GM19193 (cell line): ENCODE data around the gene PODXL2.

ENCODE experiments used
- POLR2A ChIP-seq: IDR thresholded peaks from 4 replicates; pipeline ENCODE4 v1.6.1; 2011; ENCODE audit not compliant: insufficient read depth, insufficient read length; ENCODE audit errors: extremely low read depth

The PODXL2 gene

DNA sequence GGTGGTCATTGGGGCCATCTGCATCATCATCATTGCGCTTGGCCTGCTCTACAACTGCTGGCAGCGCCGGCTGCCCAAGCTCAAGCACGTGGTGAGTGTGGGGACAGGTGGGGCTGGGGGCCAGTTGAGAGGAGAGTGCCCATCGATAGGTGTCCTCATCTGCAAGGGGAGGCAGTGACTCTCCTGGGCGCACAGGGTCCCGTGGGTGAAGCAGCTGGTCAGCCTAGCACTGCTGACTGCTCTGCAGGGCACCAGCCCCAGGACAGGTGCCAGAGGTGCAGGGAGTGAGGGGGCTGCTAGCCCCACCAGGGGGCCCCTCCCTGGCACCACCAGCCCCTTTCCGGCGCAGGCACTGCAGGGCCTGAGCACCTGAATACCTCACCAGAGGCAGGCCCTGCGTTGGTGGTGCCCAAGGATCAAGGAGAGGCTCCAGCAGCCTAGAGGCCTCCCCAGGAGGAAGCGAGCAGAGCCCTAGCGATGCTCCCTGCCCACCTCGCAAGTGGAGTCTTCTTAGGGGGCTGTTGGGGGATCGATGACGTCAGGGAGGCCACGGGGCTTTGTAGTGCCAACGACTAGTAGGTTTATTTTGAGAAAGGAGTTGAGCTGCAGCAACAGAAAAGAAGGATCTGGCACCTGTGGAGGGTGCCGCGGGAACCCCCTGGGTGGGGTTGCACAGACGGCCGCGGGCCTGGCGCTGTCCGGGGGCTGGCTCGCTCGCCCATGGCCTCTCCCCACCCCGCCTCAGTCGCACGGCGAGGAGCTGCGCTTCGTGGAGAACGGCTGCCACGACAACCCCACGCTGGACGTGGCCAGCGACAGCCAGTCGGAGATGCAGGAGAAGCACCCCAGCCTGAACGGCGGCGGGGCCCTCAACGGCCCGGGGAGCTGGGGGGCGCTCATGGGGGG lies 42.8 kb downstream of the PODXL2 start:
- no peak for TF ChIP-seq POLR2A

GRCh38 chr3:127672429-127673190 lies 43.6 kb downstream of the PODXL2 start, which contains the start of gene ABTB1:
Gene ABTB1 (plus strand): TSS chr3:127672952. CDS start chr3:127673026, 74 bp downstream.
- TF ChIP-seq POLR2A = peak; percentile 92

GRCh38 chr3:127673191-127674100 lies 44.5 kb downstream of the PODXL2 start:
- TF ChIP-seq POLR2A = no peak

GRCh38 chr3:127674101-127674721 lies 45.2 kb downstream of the PODXL2 start:
- TF ChIP-seq POLR2A = no peak

GRCh38 chr3:127674790-127675189 lies 45.8 kb downstream of the PODXL2 start:
- TF ChIP-seq POLR2A = no peak

GRCh38 chr3:127675651-127676391 lies 46.8 kb downstream of the PODXL2 start:
- no peak for TF ChIP-seq POLR2A

- TF ChIP-seq POLR2A = no peak
These were observed 47.5 kb downstream of the PODXL2 start for GRCh38 chr3:127676456-127676855.

- TF ChIP-seq POLR2A = no peak
These were observed 48.0 kb downstream of the PODXL2 start for GRCh38 chr3:127676921-127677351.

- no peak for TF ChIP-seq POLR2A
These were observed 48.7 kb downstream of the PODXL2 start for GRCh38 chr3:127677541-127678314.

GRCh38 chr3:127678315-127678599 lies 49.3 kb downstream of the PODXL2 start:
- no peak for TF ChIP-seq POLR2A

DNA sequence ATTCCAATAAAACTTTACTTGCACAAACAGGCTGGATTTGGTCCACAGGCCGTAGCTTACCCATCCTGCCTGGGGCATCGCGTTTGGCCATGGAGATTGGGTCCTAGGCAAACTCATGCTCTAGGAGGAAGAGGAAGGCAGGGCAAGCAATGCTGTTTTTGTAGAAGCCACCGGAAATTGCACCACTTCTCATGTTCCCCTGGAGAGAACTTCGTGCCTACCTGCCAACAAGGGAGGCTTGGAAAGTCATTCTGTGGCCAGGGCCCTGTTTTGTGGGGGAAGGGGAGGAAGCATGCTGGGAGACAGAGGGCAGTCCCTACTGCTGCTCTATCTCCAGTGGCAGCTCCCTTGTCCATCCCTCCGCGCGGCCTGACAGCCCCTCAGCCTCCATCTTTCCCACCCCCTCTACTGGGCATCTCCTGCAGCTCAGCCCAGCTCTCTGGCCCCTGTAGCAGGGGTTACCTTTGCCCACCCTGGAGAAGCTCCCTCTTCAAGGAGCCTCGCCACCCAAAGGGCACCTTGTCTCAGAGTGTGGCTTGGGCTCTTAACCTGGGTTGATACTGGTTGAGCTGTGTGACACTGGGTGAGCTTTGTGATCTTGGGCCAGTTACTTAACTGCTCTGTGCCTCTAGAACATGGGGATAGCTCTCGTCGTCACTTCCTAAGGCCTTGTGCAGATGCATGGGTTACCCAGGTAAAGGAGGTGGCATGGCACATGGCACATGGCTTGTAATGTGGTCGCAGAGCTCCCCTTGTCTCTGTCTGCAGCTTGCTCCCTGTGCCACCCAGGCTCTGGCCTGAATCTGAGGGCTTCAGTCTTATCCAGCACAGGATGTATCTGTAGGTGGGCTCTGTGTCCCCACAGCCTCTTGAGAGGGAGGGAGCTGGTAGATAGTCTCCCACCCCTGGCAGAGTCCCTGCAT lies 49.9 kb downstream of the PODXL2 start:
- no peak for TF ChIP-seq POLR2A

- TF ChIP-seq POLR2A = no peak
These were observed 50.7 kb downstream of the PODXL2 start for GRCh38 chr3:127679534-127680145.
